B cell (primary cell): Measurements from ENCODE around the gene VAC14. TPM values are rescaled to one million over a fixed set of nuclear protein-coding genes. Genes with fewer than 3 reads are reported as not detected.

ENCODE experiments used
- ATAC-seq: fragments of 200-7000 bp; cut with Tn5 transposase; one replicate; pipeline ENCODE4 v1.10.0; 2021; ENCODE audit warnings: low read depth, mild to moderate bottlenecking, moderate number of reproducible peaks, moderate library complexity
- CTCF ChIA-PET: fragments of 350-600 bp; sonication (Branson Sonifier 250); formaldehyde crosslinking; loops from one replicate; lab custom pipeline; 2021; ENCODE audit warnings: antibody characterized with exemption, inconsistent platforms; lab: Charles Lee
- POLR2A ChIA-PET: fragments of 350-600 bp; sonication (Branson Sonifier 250); formaldehyde crosslinking; loops from one replicate; lab custom pipeline; 2021; ENCODE audit warnings: antibody characterized with exemption; lab: Charles Lee
- DNase-seq: peaks from one replicate; pipeline ENCODE4 v3.0.0; 2013
- H2AFZ ChIP-seq: 2 replicates; pipeline ENCODE4 v1.6.1; 2012; ENCODE audit warnings: mild to moderate bottlenecking, low read depth, low read length; ENCODE audit not compliant: insufficient read depth, poor library complexity, severe bottlenecking
- H3K27ac ChIP-seq, 2 donors: 1 replicate in 1 of 2; 2 replicates in 1 of 2; pipeline ENCODE4 v1.5.1; 2012 to 2013; ENCODE audit warnings: low read length in 2 of 2, mild to moderate bottlenecking in 2 of 2, moderate library complexity in 1 of 2
- H3K27me3 ChIP-seq, 4 experiments: fragments of 200-600 bp in 1 of 4; sonication (generic) in 1 of 4; replicated peaks in 1 of 4; 1 replicate in 2 of 4; 2 replicates in 2 of 4; pipeline versions ENCODE4 v1.6.1 to v1.7.0; 2013 to 2016; ENCODE audit warnings: low read length in 3 of 4, mild to moderate bottlenecking in 2 of 4, mixed read lengths in 1 of 4, moderate library complexity in 1 of 4; ENCODE audit not compliant: insufficient read depth in 4 of 4, control insufficient read depth in 3 of 4; ENCODE audit errors: control extremely low read depth in 1 of 4
- H3K36me3 ChIP-seq, 2 experiments: replicated peaks in 1 of 2; 1 replicate in 1 of 2; 2 replicates in 1 of 2; pipeline versions ENCODE4 v1.6.1 to v1.7.1; 2013; ENCODE audit warnings: low read length in 1 of 2; ENCODE audit not compliant: insufficient read depth in 2 of 2, control insufficient read depth in 1 of 2; ENCODE audit errors: control extremely low read depth in 1 of 2, extremely low read depth in 1 of 2
- H3K4me1 ChIP-seq, 2 donors: fragments of 200-600 bp in 1 of 2; sonication (generic) in 1 of 2; 1 replicate in 1 of 2; 2 replicates in 1 of 2; pipeline versions ENCODE4 v1.5.1 to v1.6.1; 2013 to 2017; ENCODE audit warnings: low read length in 2 of 2; ENCODE audit not compliant: control insufficient read depth in 2 of 2, insufficient read depth in 2 of 2
- H3K4me2 ChIP-seq: replicated peaks from 2 replicates; pipeline ENCODE3; 2012; ENCODE audit warnings: mild to moderate bottlenecking, low read depth, low read length; ENCODE audit not compliant: poor library complexity, severe bottlenecking
- H3K4me3 ChIP-seq, 5 experiments: fragments of 200-600 bp in 1 of 5; sonication (generic) in 1 of 5; 1 replicate in 3 of 5; 2 replicates in 2 of 5; pipeline versions ENCODE4 v1.5.1 to v1.7.0; 2011 to 2016; ENCODE audit warnings: low read length in 4 of 5, mild to moderate bottlenecking in 4 of 5, low read depth in 2 of 5, control low read depth in 1 of 5, moderate library complexity in 1 of 5; ENCODE audit not compliant: insufficient read depth in 1 of 5; ENCODE audit errors: control extremely low read depth in 1 of 5, extremely low read depth in 1 of 5
- H3K79me2 ChIP-seq: fragments of 200-600 bp; sonication (generic); one replicate; pipeline ENCODE4 v1.6.0; 2016; ENCODE audit warnings: low read length; ENCODE audit not compliant: control insufficient read depth, insufficient read depth
- H3K9ac ChIP-seq: fragments of 200-600 bp; sonication (generic); 2 replicates; pipeline ENCODE4 v1.6.1; 2017; ENCODE audit warnings: mild to moderate bottlenecking, low read length, moderate library complexity
- H3K9me3 ChIP-seq, 3 donors: one replicate each; pipeline versions ENCODE4 v1.6.1 to v1.7.1; 2013; ENCODE audit warnings: low read length in 2 of 3; ENCODE audit not compliant: control insufficient read depth in 2 of 3, insufficient read depth in 1 of 3; ENCODE audit errors: control extremely low read depth in 1 of 3
- H4K20me1 ChIP-seq: 2 replicates; pipeline ENCODE4 v1.6.0; 2012; ENCODE audit warnings: mild to moderate bottlenecking, low read length; ENCODE audit not compliant: insufficient read depth, control insufficient read depth, poor library complexity, severe bottlenecking
- H3K27ac Mint-ChIP-seq: one replicate; pipeline ENCODE4 v1.8.0; 2021; ENCODE audit warnings: mixed read lengths
- H3K27me3 Mint-ChIP-seq: one replicate; pipeline ENCODE4 v1.8.0; 2021; ENCODE audit warnings: mixed read lengths
- H3K4me1 Mint-ChIP-seq: one replicate; pipeline ENCODE4 v1.8.0; 2021; ENCODE audit warnings: mixed read lengths
- H3K4me3 Mint-ChIP-seq: one replicate; pipeline ENCODE4 v1.8.0; 2021; ENCODE audit warnings: mixed read lengths
- H3K9me3 Mint-ChIP-seq: one replicate; pipeline ENCODE4 v1.8.0; 2022; ENCODE audit warnings: mixed read lengths; ENCODE audit not compliant: insufficient read depth
- EZH2 ChIP-seq: IDR thresholded peaks from 2 replicates; pipeline ENCODE4 v1.6.1; 2012; ENCODE audit warnings: borderline replicate concordance, low read depth, mild to moderate bottlenecking, moderate library complexity, low read length; ENCODE audit not compliant: insufficient read depth, poor library complexity, severe bottlenecking
- WGBS: methylation state at CpG from one replicate; pipeline ENCODE4 v1.1.5; 2013; ENCODE audit warnings: missing lambda C conversion rate; ENCODE audit not compliant: insufficient coverage; 5-methylcytosine and 5-hydroxymethylcytosine counted together
- intact Hi-C: fragments of 100-400 bp; cut with micrococcal nuclease; formaldehyde crosslinking; loops from one replicate; pipeline ENCODE4 v1.10.0; 2022
- polyA plus RNA-seq: library from polyadenylated mRNA; depleted of rRNA; stranded (reverse); fragments of >200 nt; gene quantifications from 2 replicates; pipeline ENCODE4 v1.2.3, GENCODE V29; 2012
- total RNA-seq, 2 donors: library from RNA; stranded (reverse); fragments of 120-200 nt in 1 of 2; gene quantifications; 1 replicate in 1 of 2; 2 replicates in 1 of 2; pipeline versions ENCODE4 v1.2.3 to v1.2.4, GENCODE V29; 2013 to 2022
- TF ChIP-seq, protein P1 (sequence below): fragments of 200-600 bp; IDR thresholded peaks from one replicate; pipeline ENCODE4 v1.8.0; 2022; ENCODE audit warnings: antibody characterized with exemption, mild to moderate bottlenecking

Gene VAC14
- total and polyA plus RNA-seq, 2 donors (not counting 1 experiment from before 2014, with no cell fraction given), result 42.6 to 64.7 TPM

DNA sequence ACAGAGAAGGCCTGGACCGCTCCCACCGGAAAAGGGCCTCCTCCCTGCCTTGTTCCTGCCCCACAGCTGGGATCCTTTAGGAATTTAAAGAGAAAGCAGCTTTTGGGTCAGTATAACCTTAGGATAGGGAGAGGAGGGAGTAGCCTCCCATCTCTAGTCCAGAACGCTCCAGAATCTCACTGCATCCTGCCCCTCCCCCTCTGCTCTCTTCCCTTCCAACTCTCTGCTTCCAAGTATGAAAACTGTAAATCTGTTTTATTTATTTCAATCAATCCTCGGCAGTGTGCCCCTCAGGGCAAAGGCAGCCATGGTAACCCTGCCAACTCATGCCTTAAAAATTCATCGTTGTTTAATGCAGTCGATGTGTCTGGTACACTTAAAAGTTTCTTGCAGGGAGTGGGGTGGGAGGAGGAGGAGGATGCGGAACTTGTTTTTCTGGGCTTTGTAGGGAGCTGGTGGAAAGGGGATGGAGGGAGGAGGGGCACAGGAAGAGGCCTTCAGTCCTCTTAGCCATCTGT is 94.0 kb downstream of the VAC14 start:
- Histone ChIP-seq H3K4me2 (no peak overlapping the region), H3K9me3 (peaks cover 0 to 3% (median 0%) of the 10 kb centered on the region in 3 donors), H3K27me3 (no peaks in the 10 kb centered on the region), H3K27ac (no peak overlapping the region), H3K36me3 (peaks cover 0 to 21% of the 10 kb centered on the region in 2 experiments), H3K79me2 (no peaks in the 10 kb centered on the region), H4K20me1 (no peaks in the 10 kb centered on the region), H3K9ac (no peak overlapping the region), H3K4me1 (no peaks in the 10 kb centered on the region), H3K4me3 (no peak overlapping the region), H2AFZ (no peak overlapping the region)
- Mint-ChIP-seq H3K4me1 (no peaks in the 10 kb centered on the region), H3K27me3 (no peaks in the 10 kb centered on the region), H3K9me3 (no peaks in the 10 kb centered on the region), H3K4me3 (no peak overlapping the region), H3K27ac (no peak overlapping the region)
- ATAC-seq, result no peak
- TF ChIP-seq, protein P1, sequence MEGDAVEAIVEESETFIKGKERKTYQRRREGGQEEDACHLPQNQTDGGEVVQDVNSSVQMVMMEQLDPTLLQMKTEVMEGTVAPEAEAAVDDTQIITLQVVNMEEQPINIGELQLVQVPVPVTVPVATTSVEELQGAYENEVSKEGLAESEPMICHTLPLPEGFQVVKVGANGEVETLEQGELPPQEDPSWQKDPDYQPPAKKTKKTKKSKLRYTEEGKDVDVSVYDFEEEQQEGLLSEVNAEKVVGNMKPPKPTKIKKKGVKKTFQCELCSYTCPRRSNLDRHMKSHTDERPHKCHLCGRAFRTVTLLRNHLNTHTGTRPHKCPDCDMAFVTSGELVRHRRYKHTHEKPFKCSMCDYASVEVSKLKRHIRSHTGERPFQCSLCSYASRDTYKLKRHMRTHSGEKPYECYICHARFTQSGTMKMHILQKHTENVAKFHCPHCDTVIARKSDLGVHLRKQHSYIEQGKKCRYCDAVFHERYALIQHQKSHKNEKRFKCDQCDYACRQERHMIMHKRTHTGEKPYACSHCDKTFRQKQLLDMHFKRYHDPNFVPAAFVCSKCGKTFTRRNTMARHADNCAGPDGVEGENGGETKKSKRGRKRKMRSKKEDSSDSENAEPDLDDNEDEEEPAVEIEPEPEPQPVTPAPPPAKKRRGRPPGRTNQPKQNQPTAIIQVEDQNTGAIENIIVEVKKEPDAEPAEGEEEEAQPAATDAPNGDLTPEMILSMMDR, result no peak
- no peak for TF ChIP-seq EZH2
- no peak for DNase-seq
- POLR2A ChIA-PET, result no interaction called here
- WGBS, result 93% methylated on average over 3 of the region's 7 CpGs
- intact Hi-C loops, result no loop called here
- CTCF ChIA-PET, result no interaction called here

DNA sequence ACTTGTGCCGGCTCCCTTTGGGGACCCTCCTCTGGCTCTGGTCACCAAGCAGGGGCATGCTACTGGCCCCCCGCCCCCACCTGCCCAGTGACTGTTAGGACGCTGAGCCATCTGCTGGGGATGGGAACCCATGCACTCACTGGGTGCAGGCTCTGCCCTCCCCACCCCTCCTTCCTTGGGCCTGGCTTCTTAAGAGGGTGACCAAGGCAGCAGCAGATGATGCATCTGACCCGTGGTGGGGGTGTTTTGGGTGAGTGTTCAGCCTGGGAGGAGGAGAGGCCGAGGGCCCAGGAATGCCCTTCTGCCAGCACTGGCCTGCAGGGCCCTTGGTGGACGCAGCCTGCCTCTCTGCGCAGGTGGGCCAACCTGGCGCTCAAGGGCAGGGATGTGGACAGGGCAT is 95.9 kb downstream of the VAC14 start:
- H3K79me2 ChIP-seq, result no peaks in the 10 kb centered on the region
- TF ChIP-seq, protein P1, result no peak
- TF ChIP-seq EZH2, result no peak
- CTCF ChIA-PET, result no interaction called here
- no peaks in the 10 kb centered on the region for H3K4me1 ChIP-seq
- DNase-seq, result no peak
- no peaks in the 10 kb centered on the region for H3K27me3 Mint-ChIP-seq
- H3K4me3 ChIP-seq, result no peak overlapping the region
- H2AFZ ChIP-seq, result no peak overlapping the region
- no peak overlapping the region for H3K27ac ChIP-seq
- H3K4me1 Mint-ChIP-seq, result no peaks in the 10 kb centered on the region
- POLR2A ChIA-PET, result no interaction called here
- no peak overlapping the region for H3K27ac Mint-ChIP-seq
- ATAC-seq, result no peak
- H3K27me3 ChIP-seq, result no peaks in the 10 kb centered on the region
- H3K36me3 ChIP-seq, result peaks cover 0 to 9% of the 10 kb centered on the region in 2 experiments
- H3K9me3 ChIP-seq, result no peaks in the 10 kb centered on the region
- H4K20me1 ChIP-seq, result peaks cover 8% of the 10 kb centered on the region
- no peak overlapping the region for H3K4me2 ChIP-seq
- no peaks in the 10 kb centered on the region for H3K9me3 Mint-ChIP-seq
- intact Hi-C loops, result no loop called here
- H3K9ac ChIP-seq, result no peak overlapping the region
- WGBS, result 96% methylated on average over 7 of the region's 8 CpGs
- no peak overlapping the region for H3K4me3 Mint-ChIP-seq
